ENCODE results near the gene A4GNT.

Gene A4GNT

GRCh38 chr3:138078096-138078495, 54.1 kb downstream of the A4GNT start:
- no peak for DNase-seq

Data from SIG-M5 (cell line).